Measurements from ENCODE around the gene SRP9. TPM values are rescaled to one million over a fixed set of nuclear protein-coding genes. Genes with fewer than 3 reads are reported as not detected.

Gene SRP9
- total and polyA plus RNA-seq, 2 donors (not counting 1 experiment from before 2014, with no cell fraction given) = 73.4 to 117 TPM

GRCh38 chr1:225763716-225764548 is 13.7 kb upstream of the SRP9 start:
- WGBS (ENCODE audit: insufficient coverage) = 82% methylated on average over 8 of the region's 9 CpGs
- no peak overlapping the region for H2AFZ ChIP-seq (ENCODE audit: insufficient read depth, low read depth, low read length, poor library complexity, severe bottlenecking)
- POLR2A ChIA-PET = no interaction called here

More at GRCh38 chr1:225763716-225764548, 13.7 kb upstream of the SRP9 start:
- no peaks in the 10 kb centered on the region for H3K9me3 ChIP-seq (ENCODE audit: control extremely low read depth in 1 of 3, control insufficient read depth in 2 of 3, insufficient read depth in 1 of 3, low read length in 2 of 3)
- no peaks in the 10 kb centered on the region for H3K9me3 Mint-ChIP-seq (ENCODE audit: insufficient read depth)
- no peaks in the 10 kb centered on the region for H3K36me3 ChIP-seq (replicated peaks in 1 of 2; ENCODE audit: control extremely low read depth in 1 of 2, control insufficient read depth in 1 of 2, extremely low read depth in 1 of 2, insufficient read depth in 2 of 2, low read length in 1 of 2)
- H3K27ac ChIP-seq (ENCODE audit: low read length in 2 of 2) = no peak overlapping the region
- no peaks in the 10 kb centered on the region for H4K20me1 ChIP-seq (ENCODE audit: control insufficient read depth, insufficient read depth, low read length, poor library complexity, severe bottlenecking)
- ATAC-seq (ENCODE audit: low read depth) (no peak), DNase-seq (no peak)
- intact Hi-C loops (cut with micrococcal nuclease) = no loop called here
- H3K9ac ChIP-seq (ENCODE audit: low read length) = no peak overlapping the region
- no peaks in the 10 kb centered on the region for H3K27me3 ChIP-seq (replicated peaks in 1 of 4; ENCODE audit: control extremely low read depth in 1 of 4, control insufficient read depth in 3 of 4, insufficient read depth in 4 of 4, low read length in 3 of 4)
- no peak overlapping the region for H3K4me3 Mint-ChIP-seq
- H3K79me2 ChIP-seq (ENCODE audit: control insufficient read depth, insufficient read depth, low read length) = no peaks in the 10 kb centered on the region
- no peak overlapping the region for H3K4me2 ChIP-seq (replicated peaks; ENCODE audit: low read depth, low read length, poor library complexity, severe bottlenecking)
- no peak overlapping the region for H3K4me3 ChIP-seq (ENCODE audit: control extremely low read depth in 1 of 5, extremely low read depth in 1 of 5, insufficient read depth in 1 of 5, low read depth in 2 of 5, low read length in 4 of 5)
- peaks cover 3% of the 10 kb centered on the region for H3K27me3 Mint-ChIP-seq
- TF ChIP-seq EZH2 (IDR thresholded peaks at IDR 0.05; ENCODE audit: borderline replicate concordance, insufficient read depth, low read depth, low read length, poor library complexity, severe bottlenecking) = no peak
- TF ChIP-seq CTCF (IDR thresholded peaks at IDR 0.05) = no peak
- H3K4me1 ChIP-seq (ENCODE audit: control insufficient read depth in 2 of 2, insufficient read depth in 2 of 2, low read length in 2 of 2) = peaks cover 5 to 8% of the 10 kb centered on the region in 2 donors
- CTCF ChIA-PET = interaction anchor here (0.6 to 1.5 kb wide), 4 partner anchors 13 to 287 kb away, joined by 3 to 6 read pairs (median 3); partner anchors contain the start of gene SRP9
- no peak overlapping the region for H3K27ac Mint-ChIP-seq
- H3K4me1 Mint-ChIP-seq = peaks cover 8% of the 10 kb centered on the region
